GM23338 (cell line): Measurements from ENCODE around the gene PNPLA7. TPM values are rescaled to one million over a fixed set of nuclear protein-coding genes. Genes with fewer than 3 reads are reported as not detected.
A peak's percentile ranks its signal among the peaks of the same experiment; 100 is the strongest.

ENCODE experiments used
- ATAC-seq: fragments of 200-7000 bp; cut with Tn5 transposase; 3 replicates; pipeline ENCODE4 v1.9.1; 2020
- DNase-seq: peaks from one replicate; pipeline ENCODE4 v3.0.0-alpha.2; 2015; ENCODE audit warnings: low spot score
- H2AFZ ChIP-seq: fragments of 200-600 bp; sonication (generic); 2 replicates; pipeline ENCODE4 v1.8.0; 2016; ENCODE audit warnings: antibody characterized with exemption, mild to moderate bottlenecking, moderate library complexity
- H3F3A ChIP-seq: fragments of 200-600 bp; sonication (generic); replicated peaks from 2 replicates; pipeline ENCODE4 v1.8.0; 2017; ENCODE audit warnings: antibody characterized with exemption, mixed run types, low read depth
- H3K27ac ChIP-seq: fragments of 200-600 bp; sonication (generic); 2 replicates; pipeline ENCODE4 v1.6.1; 2016; ENCODE audit warnings: low read depth
- H3K27me3 ChIP-seq: fragments of 200-600 bp; sonication (generic); 2 replicates; pipeline ENCODE4 v1.8.0; 2016; ENCODE audit warnings: mild to moderate bottlenecking, mixed run types, moderate library complexity; ENCODE audit not compliant: insufficient read depth
- H3K36me3 ChIP-seq: fragments of 200-600 bp; sonication (generic); 2 replicates; pipeline ENCODE4 v1.8.0; 2016; ENCODE audit warnings: mild to moderate bottlenecking; ENCODE audit not compliant: insufficient read depth
- H3K4me1 ChIP-seq: fragments of 200-600 bp; sonication (generic); 2 replicates; pipeline ENCODE4 v1.8.0; 2016; ENCODE audit warnings: mild to moderate bottlenecking, moderate library complexity; ENCODE audit not compliant: insufficient read depth
- H3K4me2 ChIP-seq: fragments of 200-600 bp; sonication (generic); 2 replicates; pipeline ENCODE4 v1.7.1; 2017; ENCODE audit warnings: mixed run types
- H3K4me3 ChIP-seq: fragments of 200-600 bp; sonication (generic); 2 replicates; pipeline ENCODE4 v1.6.1; 2016; ENCODE audit warnings: mixed run types
- H3K79me2 ChIP-seq: fragments of 200-600 bp; sonication (generic); replicated peaks from 2 replicates; pipeline ENCODE4 v1.8.0; 2017; ENCODE audit warnings: mild to moderate bottlenecking; ENCODE audit not compliant: insufficient read depth
- H3K9me2 ChIP-seq: fragments of 200-600 bp; sonication (generic); 2 replicates; pipeline ENCODE4 v1.8.0; 2017; ENCODE audit not compliant: insufficient read depth
- H4K20me1 ChIP-seq: fragments of 200-600 bp; sonication (generic); replicated peaks from 2 replicates; pipeline ENCODE4 v1.8.0; 2017; ENCODE audit warnings: mild to moderate bottlenecking; ENCODE audit not compliant: insufficient read depth
- H3K27ac Mint-ChIP-seq: 2 replicates; pipeline ENCODE4 v1.8.0; 2020; ENCODE audit warnings: inconsistent platforms, mild to moderate bottlenecking, moderate library complexity, mixed read lengths
- H3K27me3 Mint-ChIP-seq: 3 replicates; pipeline ENCODE4 v1.8.0; 2022; ENCODE audit warnings: low read depth, mild to moderate bottlenecking, moderate library complexity, mixed read lengths, inconsistent platforms; ENCODE audit not compliant: insufficient read depth, poor library complexity
- H3K36me3 Mint-ChIP-seq: 3 replicates; pipeline ENCODE4 v1.8.0; 2021; ENCODE audit warnings: low read depth, mild to moderate bottlenecking, inconsistent platforms, moderate library complexity, mixed read lengths
- H3K4me1 Mint-ChIP-seq: 3 replicates; pipeline ENCODE4 v1.8.0; 2020; ENCODE audit warnings: mild to moderate bottlenecking, inconsistent platforms, mixed read lengths
- H3K4me3 Mint-ChIP-seq: 3 replicates; pipeline ENCODE4 v1.8.0; 2021; ENCODE audit warnings: moderate library complexity, mild to moderate bottlenecking, inconsistent platforms, mixed read lengths
- H3K9me3 Mint-ChIP-seq: 3 replicates; pipeline ENCODE4 v1.8.0; 2020; ENCODE audit warnings: moderate library complexity, mild to moderate bottlenecking, inconsistent platforms, mixed read lengths
- CREB1 ChIP-seq: fragments of 250-450 bp; sonication (Bioruptor Pico); IDR thresholded peaks from 2 replicates; pipeline ENCODE4 v1.5.0; 2020; ENCODE audit warnings: low read depth, mild to moderate bottlenecking, moderate library complexity
- EZH2phosphoT487 ChIP-seq: fragments of 200-600 bp; sonication (generic); IDR thresholded peaks from one replicate; pipeline ENCODE4 v1.8.1; 2018; ENCODE audit warnings: antibody characterized with exemption; ENCODE audit not compliant: unreplicated experiment
- JUNB ChIP-seq: IDR thresholded peaks from one replicate; pipeline ENCODE4 v1.6.1; 2016; ENCODE audit warnings: antibody characterized with exemption; ENCODE audit not compliant: unreplicated experiment
- STAT1 ChIP-seq: IDR thresholded peaks from one replicate; pipeline ENCODE4 v1.6.1; 2016; ENCODE audit warnings: antibody characterized with exemption; ENCODE audit not compliant: unreplicated experiment
- polyA plus RNA-seq: library from polyadenylated mRNA; unstranded; fragments of >200 nt; fragmentation: Nextera tagmentation; extraction: Ambion mirVana; gene quantifications from 2 replicates; pipeline ENCODE4 v1.2.1, GENCODE V29; 2016
- total RNA-seq: library from RNA; depleted of rRNA; stranded (reverse); fragments of >200 nt; shearing (Covaris generic); gene quantifications from 2 replicates; pipeline ENCODE4 v1.2.3, GENCODE V29; 2014
- TF ChIP-seq, protein P1 (sequence below), 2 experiments: fragments of 200-600 bp in 1 of 2; sonication (generic) in 1 of 2; conservative IDR thresholded peaks; 2 replicates each; pipeline versions ENCODE4 v1.5.1 to v1.6.1; 2016 to 2017; ENCODE audit warnings: antibody characterized with exemption in 2 of 2, low read depth in 2 of 2, mild to moderate bottlenecking in 2 of 2, moderate library complexity in 1 of 2

PNPLA7 gene
- total and polyA plus RNA-seq, 2 experiments from 2014 or later, result 0.45 to 0.80 TPM

DNA sequence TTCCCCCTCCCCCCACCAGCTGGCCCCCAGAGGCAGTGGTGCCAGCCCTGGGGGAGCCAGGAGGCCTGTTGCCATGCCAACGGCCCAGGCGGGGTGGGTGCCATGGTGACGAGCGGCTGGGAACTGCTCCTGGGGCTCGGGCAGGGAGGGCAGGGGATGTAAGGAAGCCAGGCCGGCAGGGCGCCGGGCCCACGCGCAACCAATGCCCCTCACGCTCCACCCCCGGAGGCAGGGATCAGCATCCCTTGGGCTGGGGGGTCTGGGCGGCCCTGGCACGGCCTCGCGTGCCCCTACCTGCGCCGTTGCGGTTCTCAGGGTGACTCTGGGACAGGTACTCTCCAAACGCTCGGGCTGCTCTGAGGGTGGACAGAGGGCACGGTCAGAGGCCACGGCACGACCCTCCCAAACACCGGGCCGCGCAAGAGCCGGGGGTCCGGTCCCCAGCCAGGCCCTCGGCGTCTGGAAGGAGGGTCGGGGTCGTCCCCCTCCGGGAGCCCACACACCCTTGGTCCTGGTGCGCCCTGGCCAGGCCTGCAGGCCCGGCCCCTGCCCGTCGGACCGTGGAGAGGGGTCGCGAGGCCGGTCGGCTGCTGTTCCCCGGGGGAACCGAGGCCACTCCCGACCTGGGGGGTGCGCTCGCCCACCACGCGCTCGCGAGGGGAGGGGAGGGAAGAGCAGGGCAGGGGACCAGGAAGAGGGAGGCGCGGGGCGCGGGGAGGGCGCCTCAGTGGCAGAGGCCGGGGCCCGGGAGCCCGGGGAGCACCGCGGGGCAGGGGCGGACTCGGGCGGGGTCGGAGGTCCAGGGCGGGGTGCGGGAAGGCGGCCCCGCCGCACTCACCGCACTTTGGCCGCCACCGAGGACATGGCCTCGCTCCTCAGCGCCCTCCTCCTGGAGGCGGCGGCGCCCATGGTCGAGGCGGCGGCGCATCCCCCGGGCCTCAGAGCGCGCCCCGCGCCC is 91.7 kb downstream of the PNPLA7 start:
- peaks cover 9% of the 10 kb centered on the region for H3K27me3 Mint-ChIP-seq
- ATAC-seq, result peak; percentile 5
- H3K4me1 ChIP-seq, result peaks cover 6% of the 10 kb centered on the region; the same call in 1 of the 2 replicates
- no peaks in the 10 kb centered on the region for H3K27me3 ChIP-seq
- H3F3A ChIP-seq, result 0 out of 2 replicates have a peak, but pooled peaks cover 3% of the 10 kb centered on the region
- peaks cover 8% of the 10 kb centered on the region; the same call in 2 of the 3 replicates for H3K4me1 Mint-ChIP-seq
- peak overlapping the region; percentile 83 for H3K4me2 ChIP-seq
- H2AFZ ChIP-seq, result no peak overlapping the region
- DNase-seq, result peak; percentile 45
- TF ChIP-seq JUNB (no peak), EZH2phosphoT487 (no peak), CREB1 (no peak), STAT1 (no peak)
- TF ChIP-seq, protein P1, sequence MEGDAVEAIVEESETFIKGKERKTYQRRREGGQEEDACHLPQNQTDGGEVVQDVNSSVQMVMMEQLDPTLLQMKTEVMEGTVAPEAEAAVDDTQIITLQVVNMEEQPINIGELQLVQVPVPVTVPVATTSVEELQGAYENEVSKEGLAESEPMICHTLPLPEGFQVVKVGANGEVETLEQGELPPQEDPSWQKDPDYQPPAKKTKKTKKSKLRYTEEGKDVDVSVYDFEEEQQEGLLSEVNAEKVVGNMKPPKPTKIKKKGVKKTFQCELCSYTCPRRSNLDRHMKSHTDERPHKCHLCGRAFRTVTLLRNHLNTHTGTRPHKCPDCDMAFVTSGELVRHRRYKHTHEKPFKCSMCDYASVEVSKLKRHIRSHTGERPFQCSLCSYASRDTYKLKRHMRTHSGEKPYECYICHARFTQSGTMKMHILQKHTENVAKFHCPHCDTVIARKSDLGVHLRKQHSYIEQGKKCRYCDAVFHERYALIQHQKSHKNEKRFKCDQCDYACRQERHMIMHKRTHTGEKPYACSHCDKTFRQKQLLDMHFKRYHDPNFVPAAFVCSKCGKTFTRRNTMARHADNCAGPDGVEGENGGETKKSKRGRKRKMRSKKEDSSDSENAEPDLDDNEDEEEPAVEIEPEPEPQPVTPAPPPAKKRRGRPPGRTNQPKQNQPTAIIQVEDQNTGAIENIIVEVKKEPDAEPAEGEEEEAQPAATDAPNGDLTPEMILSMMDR (conservative IDR thresholded peaks at IDR 0.05; ENCODE audit: low read depth in 2 of 2), result no peak
- no peaks in the 10 kb centered on the region for H3K36me3 ChIP-seq
- H4K20me1 ChIP-seq, result no peaks in the 10 kb centered on the region; the same call in 1 of the 2 replicates
- no peak overlapping the region for H3K27ac ChIP-seq
- H3K27ac Mint-ChIP-seq, result no peak overlapping the region
- H3K4me3 ChIP-seq, result peak overlapping the region; percentile 71
- H3K36me3 Mint-ChIP-seq, result peaks cover 3% of the 10 kb centered on the region; the same call in 1 of the 3 replicates
- H3K9me3 Mint-ChIP-seq, result no peaks in the 10 kb centered on the region
- no peaks in the 10 kb centered on the region for H3K79me2 ChIP-seq
- H3K4me3 Mint-ChIP-seq, result peak overlapping the region; percentile 30; the same call in 2 of the 3 replicates
- no peaks in the 10 kb centered on the region for H3K9me2 ChIP-seq

DNA sequence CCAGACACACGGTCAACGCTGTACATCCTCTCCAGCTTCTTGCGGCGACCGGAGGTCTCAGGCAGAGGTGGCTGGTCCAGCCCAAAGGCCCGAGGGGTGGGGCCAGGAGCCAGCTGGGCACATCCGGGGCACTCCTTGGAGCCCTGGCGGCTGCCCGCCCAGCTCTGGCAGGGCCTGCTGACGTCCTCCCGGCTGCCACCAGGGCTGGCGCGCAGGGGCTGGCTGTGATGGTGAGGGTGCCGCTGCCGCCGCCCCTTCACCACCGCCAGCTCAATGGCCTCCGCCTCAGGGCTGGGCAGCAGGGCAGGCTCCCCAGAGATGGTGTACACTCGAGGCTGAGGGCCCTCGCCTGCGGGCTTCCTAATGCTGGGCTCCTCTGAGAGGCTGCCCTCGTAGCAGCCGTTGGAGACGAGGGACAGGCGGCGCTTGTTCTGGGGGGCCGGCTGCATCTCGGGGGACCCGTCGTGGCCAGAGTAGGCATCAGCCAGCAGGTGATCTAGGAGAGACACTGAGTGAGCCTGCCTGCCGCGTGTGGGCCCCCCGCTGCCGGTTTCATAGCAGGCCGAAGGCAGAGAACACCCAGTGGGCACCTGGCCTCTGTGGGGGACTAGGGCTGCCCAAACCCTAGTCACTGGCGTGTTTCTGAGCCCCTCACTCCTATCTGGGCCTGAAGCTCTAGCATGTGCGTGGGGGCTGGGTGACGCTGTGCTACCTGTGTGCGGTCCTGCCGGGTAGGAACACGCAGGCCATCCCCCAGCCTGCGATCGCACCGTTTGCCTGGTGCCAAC is 92.6 kb downstream of the PNPLA7 start:
- DNase-seq (no peak), ATAC-seq (no peak)
- Histone ChIP-seq H3K4me1 (peaks cover 6% of the 10 kb centered on the region; the same call in 1 of the 2 replicates), H3K27me3 (no peaks in the 10 kb centered on the region), H3K9me2 (no peaks in the 10 kb centered on the region), H3K79me2 (no peaks in the 10 kb centered on the region), H3F3A (0 out of 2 replicates have a peak, but pooled peaks cover 3% of the 10 kb centered on the region), H3K27ac (no peak overlapping the region), H4K20me1 (no peaks in the 10 kb centered on the region; the same call in 1 of the 2 replicates), H2AFZ (no peak overlapping the region), H3K4me3 (peak overlapping the region; percentile 71), H3K4me2 (peak overlapping the region; percentile 83), H3K36me3 (peaks cover 2% of the 10 kb centered on the region; the same call in 1 of the 2 replicates)
- H3K9me3 Mint-ChIP-seq, result no peaks in the 10 kb centered on the region
- peaks cover 3% of the 10 kb centered on the region; the same call in 1 of the 3 replicates for H3K36me3 Mint-ChIP-seq
- peak overlapping the region; percentile 34; the same call in 1 of the 3 replicates for H3K4me3 Mint-ChIP-seq
- H3K27me3 Mint-ChIP-seq, result peaks cover 9% of the 10 kb centered on the region
- peaks cover 8% of the 10 kb centered on the region; the same call in 2 of the 3 replicates for H3K4me1 Mint-ChIP-seq
- TF ChIP-seq EZH2phosphoT487, result no peak
- no peak overlapping the region for H3K27ac Mint-ChIP-seq
